ENCODE data around the gene FGF12. TPM values are rescaled to one million over a fixed set of nuclear protein-coding genes. Genes with fewer than 3 reads are reported as not detected.

FGF12 gene
- total RNA-seq, 1 experiment from 2014 or later, result 0.07 TPM

DNA sequence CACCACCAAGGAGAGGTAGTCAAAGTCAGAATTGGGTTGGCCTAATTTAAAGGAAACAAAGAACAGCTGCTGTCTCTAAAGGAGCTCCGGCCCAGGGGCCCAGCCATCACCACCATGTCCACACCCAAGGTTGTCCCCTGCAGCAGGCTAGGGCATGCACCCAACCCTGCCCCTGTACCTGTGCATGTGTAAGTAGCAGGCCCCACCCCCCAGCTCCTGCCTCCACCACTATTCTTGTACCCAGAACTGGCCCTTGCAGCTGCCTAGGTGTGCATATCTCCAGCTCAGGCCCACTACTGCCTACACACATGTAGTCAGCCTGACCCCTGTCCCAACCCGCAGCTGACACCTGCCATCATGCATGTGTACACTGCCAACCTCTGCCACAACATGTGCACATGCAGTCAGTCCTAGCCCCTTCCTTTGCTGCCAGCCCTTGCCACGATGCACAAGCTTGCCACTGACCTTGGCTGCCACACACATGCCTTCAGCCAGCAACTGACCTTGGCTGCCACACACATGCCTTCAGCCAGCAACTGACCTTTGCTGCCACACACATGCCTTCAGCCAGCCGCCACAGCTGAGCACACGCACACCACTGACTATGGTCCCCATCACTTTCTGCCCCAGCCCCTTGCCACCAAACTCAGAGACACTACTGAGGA lies 39.7 kb downstream of the FGF12 start:
- Histone ChIP-seq H4K20me1 (ENCODE audit: insufficient read depth) (no peaks in the 10 kb centered on the region; the same call in 1 of the 2 replicates), H3K9me3 (ENCODE audit: control insufficient read depth in 1 of 2, insufficient read depth in 1 of 2, low read depth in 1 of 2, low read length in 2 of 2) (no peaks in the 10 kb centered on the region), H3K27ac (ENCODE audit: low read depth, low read length) (no peak overlapping the region), H3K36me3 (ENCODE audit: control insufficient read depth in 1 of 2, insufficient read depth in 2 of 2, low read length in 2 of 2) (no peaks in the 10 kb centered on the region), H3K79me2 (ENCODE audit: insufficient read depth, low read length) (no peaks in the 10 kb centered on the region), H3K9me2 (ENCODE audit: insufficient read depth) (no peaks in the 10 kb centered on the region), H3K9ac (ENCODE audit: low read length) (no peak overlapping the region), H3K4me2 (ENCODE audit: low read length) (no peak overlapping the region), H3K4me3 (replicated peaks in 1 of 2; ENCODE audit: low read depth in 1 of 2, low read length in 2 of 2) (no peak overlapping the region), H3K27me3 (ENCODE audit: insufficient read depth, low read length) (peaks cover 7% of the 10 kb centered on the region), H3K4me1 (ENCODE audit: control insufficient read depth in 1 of 2, insufficient read depth in 2 of 2, low read length in 2 of 2) (no peaks in the 10 kb centered on the region), H2AFZ (ENCODE audit: low read depth, low read length, poor library complexity, severe bottlenecking) (no peak overlapping the region)
- BruUV-seq (replicated peaks), result no TSS peak
- TF ChIP-seq POLR2AphosphoS5 (IDR thresholded peaks at IDR 0.05; ENCODE audit: low read depth, low read length), result no peak
- TF ChIP-seq, protein P1, sequence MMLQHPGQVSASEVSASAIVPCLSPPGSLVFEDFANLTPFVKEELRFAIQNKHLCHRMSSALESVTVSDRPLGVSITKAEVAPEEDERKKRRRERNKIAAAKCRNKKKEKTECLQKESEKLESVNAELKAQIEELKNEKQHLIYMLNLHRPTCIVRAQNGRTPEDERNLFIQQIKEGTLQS (IDR thresholded peaks at IDR 0.05), result no peak
- TF ChIP-seq, protein P2, sequence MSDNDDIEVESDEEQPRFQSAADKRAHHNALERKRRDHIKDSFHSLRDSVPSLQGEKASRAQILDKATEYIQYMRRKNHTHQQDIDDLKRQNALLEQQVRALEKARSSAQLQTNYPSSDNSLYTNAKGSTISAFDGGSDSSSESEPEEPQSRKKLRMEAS (IDR thresholded peaks at IDR 0.05), result no peak
- TF ChIP-seq SRF (IDR thresholded peaks at IDR 0.05; ENCODE audit: low read depth), result no peak
- TF ChIP-seq YY1 (IDR thresholded peaks at IDR 0.05; ENCODE audit: extremely low read depth, insufficient replicate concordance, low read depth, low read length), result no peak
- TF ChIP-seq ZFX (IDR thresholded peaks at IDR 0.05), result no peak
- no peak for TF ChIP-seq SIN3A (IDR thresholded peaks at IDR 0.05; ENCODE audit: low read depth)
- no peak for TF ChIP-seq ELF1 (IDR thresholded peaks at IDR 0.05; ENCODE audit: borderline replicate concordance, low read depth)
- no peak for TF ChIP-seq FOSL1 (IDR thresholded peaks at IDR 0.05; ENCODE audit: low read depth)
- TF ChIP-seq CEBPB (IDR thresholded peaks at IDR 0.05; ENCODE audit: low read depth), result no peak
- TF ChIP-seq, protein P3, sequence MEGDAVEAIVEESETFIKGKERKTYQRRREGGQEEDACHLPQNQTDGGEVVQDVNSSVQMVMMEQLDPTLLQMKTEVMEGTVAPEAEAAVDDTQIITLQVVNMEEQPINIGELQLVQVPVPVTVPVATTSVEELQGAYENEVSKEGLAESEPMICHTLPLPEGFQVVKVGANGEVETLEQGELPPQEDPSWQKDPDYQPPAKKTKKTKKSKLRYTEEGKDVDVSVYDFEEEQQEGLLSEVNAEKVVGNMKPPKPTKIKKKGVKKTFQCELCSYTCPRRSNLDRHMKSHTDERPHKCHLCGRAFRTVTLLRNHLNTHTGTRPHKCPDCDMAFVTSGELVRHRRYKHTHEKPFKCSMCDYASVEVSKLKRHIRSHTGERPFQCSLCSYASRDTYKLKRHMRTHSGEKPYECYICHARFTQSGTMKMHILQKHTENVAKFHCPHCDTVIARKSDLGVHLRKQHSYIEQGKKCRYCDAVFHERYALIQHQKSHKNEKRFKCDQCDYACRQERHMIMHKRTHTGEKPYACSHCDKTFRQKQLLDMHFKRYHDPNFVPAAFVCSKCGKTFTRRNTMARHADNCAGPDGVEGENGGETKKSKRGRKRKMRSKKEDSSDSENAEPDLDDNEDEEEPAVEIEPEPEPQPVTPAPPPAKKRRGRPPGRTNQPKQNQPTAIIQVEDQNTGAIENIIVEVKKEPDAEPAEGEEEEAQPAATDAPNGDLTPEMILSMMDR (IDR thresholded peaks at IDR 0.05 in 2 of 3, conservative IDR thresholded peaks at IDR 0.05 in 1 of 3; ENCODE audit: borderline replicate concordance in 1 of 3, insufficient read depth in 1 of 3, low read depth in 2 of 3, low read length in 2 of 3), result no peak
- TF ChIP-seq ZNF274 (IDR thresholded peaks at IDR 0.05; ENCODE audit: low read depth, low read length), result no peak
- no peak for TF ChIP-seq TCF7L2 (IDR thresholded peaks at IDR 0.05; ENCODE audit: borderline replicate concordance, extremely low read depth, insufficient read depth, insufficient read length)
- no peak for TF ChIP-seq EGR1 (IDR thresholded peaks at IDR 0.05; ENCODE audit: low read depth)
- ChIA-PET POLR2A (no interaction called here), RAD21 (ENCODE audit: low non-redundant PET in 1 of 2, low total read pairs in 2 of 2, uncharacterized antibody in 2 of 2, unreplicated experiment in 2 of 2) (no interaction called here), CTCF (no interaction called here)
- ATAC-seq, result no peak
- intact Hi-C loops (cut with micrococcal nuclease), result no loop called here
- no peak for DNase-seq (ENCODE audit: low read depth, low spot score)
